HG02759 (cell line): ENCODE data around the gene ALPI.
"Not testable (repeated sequence)": the region's sequence is repeated elsewhere in the genome, so short reads cannot be mapped to it uniquely, and the experiment has no call there.

Experiments used
- ATAC-seq: cut with Tn5 transposase; IDR thresholded peaks from one replicate; pipeline ENCODE4 v1.9.1; 2021; ENCODE audit warnings: mild to moderate bottlenecking, moderate library complexity; ENCODE audit not compliant: unreplicated experiment

Gene ALPI

DNA sequence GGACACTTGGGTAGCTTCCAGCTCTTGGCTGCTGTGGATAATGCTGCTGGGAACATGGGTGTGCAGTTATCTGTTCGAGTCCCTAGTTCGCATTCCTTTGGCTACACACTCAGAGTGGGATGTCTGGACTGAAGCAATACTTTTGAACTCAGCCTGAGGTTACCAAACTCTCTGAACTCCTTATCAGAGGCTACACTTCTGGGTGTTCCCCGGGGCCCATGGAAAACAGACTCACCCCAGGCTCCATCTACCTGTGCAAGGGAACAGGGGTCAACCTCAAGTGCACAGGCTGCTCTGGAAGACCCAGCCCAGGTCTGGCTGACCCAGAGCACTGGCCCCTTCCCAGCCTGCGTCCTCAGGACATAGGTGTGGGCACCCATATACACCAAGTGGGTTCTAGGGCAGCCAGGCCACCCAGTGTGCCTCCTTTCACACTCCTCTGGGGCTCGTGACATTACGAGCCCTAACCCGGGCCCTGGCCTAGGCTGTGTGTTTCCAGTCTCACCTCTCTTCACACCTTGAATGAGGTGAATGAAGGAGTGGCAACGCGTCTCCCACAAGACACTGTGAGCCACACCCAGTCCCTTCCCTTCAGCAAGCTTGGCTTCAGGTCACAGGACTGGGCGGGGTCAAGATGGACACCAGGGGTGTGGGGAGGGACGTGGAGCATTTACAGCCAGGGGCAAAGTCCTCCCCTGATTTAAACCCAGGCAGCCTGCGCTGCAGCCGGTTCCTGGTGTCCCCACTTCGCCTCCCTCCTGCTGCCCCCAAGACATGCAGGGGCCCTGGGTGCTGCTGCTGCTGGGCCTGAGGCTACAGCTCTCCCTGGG, at the start of gene ALPI:
Gene ALPI (plus strand): TSS at position 728 of the 830 bp plus-strand sequence. CDS start 47 bp downstream, at position 775.
- no peak for ATAC-seq

DNA sequence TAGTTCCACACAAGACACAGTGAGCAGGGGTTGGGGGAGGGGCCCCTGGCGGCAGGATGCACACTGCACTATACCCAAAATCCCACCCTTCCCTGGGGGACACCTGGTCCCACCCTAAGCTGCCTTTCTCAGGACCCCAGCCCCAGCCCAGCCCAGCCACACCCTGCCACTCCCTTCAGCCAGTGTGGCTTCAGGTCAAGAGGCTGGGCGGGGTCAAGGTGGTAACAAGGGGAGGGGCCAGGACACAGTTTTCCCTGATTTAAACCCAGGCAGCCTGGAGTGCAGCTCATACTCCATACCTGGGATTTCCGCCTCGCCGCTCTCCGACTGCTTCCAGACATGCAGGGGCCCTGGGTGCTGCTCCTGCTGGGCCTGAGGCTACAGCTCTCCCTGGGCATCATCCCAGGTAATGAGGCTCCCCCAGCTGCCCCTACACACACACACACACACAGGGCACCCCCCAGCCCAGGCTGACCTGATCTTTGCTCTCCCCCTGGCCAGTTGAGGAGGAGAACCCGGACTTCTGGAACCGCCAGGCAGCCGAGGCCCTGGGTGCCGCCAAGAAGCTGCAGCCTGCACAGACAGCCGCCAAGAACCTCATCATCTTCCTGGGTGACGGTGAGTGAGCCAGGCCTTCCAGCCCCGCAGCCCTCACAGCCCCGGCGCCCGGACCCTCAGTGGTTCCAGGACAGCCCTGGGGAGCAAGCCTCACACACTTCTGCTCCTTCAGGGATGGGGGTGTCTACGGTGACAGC, 49.2 kb upstream of the ALPI start, which contains the start of gene ALPG:
Gene ALPG (plus strand): TSS at position 289 of the 755 bp plus-strand sequence. CDS start 51 bp downstream, at position 340.
- ATAC-seq: no peak

DNA sequence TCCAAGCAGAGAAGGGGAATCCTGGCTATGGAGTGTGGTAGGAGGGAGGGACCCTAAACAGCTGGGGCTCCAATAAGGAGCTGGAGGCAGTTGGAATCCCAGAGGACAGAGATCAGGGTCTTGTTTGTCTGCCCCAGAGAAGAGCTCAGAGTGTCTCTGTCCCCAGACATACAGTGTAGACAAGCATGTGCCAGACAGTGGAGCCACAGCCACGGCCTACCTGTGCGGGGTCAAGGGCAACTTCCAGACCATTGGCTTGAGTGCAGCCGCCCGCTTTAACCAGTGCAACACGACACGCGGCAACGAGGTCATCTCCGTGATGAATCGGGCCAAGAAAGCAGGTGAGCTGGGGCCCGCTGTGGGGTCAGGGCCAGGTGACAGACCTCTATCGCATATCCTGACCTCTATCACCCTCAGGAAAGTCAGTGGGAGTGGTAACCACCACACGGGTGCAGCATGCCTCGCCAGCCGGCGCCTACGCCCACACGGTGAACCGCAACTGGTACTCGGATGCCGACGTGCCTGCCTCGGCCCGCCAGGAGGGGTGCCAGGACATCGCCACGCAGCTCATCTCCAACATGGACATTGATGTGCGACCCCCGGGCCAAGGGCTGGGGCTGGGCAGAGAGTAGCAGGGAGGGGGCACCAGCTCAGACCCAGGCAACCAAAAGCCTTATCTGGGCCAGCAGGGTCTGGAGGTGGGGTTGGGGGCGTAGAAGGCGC, 48.4 kb upstream of the ALPI start:
- not testable (repeated sequence) for ATAC-seq

DNA sequence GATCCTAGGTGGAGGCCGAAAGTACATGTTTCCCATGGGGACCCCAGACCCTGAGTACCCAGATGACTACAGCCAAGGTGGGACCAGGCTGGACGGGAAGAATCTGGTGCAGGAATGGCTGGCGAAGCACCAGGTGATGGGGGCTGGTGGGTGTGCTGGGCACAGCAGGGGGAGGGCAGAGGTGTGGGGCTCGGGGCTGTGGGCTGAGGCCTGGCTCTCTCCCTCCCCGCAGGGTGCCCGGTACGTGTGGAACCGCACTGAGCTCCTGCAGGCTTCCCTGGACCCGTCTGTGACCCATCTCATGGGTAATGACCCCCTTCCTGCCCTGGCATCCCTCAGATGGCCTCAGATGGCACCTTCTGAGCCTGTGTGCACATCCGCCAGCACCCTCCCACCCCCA, 47.7 kb upstream of the ALPI start:
- ATAC-seq: not testable (repeated sequence)

DNA sequence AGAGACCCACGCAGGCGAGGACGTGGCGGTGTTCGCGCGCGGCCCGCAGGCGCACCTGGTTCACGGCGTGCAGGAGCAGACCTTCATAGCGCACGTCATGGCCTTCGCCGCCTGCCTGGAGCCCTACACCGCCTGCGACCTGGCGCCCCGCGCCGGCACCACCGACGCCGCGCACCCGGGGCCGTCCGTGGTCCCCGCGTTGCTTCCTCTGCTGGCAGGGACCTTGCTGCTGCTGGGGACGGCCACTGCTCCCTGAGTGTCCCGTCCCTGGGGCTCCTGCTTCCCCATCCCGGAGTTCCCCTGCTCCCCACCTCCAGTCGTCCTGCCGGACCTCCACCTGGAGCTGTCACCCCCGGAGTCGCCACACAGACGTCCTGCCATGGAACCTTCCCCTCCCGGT, 46.3 kb upstream of the ALPI start:
- not testable (repeated sequence) for ATAC-seq

DNA sequence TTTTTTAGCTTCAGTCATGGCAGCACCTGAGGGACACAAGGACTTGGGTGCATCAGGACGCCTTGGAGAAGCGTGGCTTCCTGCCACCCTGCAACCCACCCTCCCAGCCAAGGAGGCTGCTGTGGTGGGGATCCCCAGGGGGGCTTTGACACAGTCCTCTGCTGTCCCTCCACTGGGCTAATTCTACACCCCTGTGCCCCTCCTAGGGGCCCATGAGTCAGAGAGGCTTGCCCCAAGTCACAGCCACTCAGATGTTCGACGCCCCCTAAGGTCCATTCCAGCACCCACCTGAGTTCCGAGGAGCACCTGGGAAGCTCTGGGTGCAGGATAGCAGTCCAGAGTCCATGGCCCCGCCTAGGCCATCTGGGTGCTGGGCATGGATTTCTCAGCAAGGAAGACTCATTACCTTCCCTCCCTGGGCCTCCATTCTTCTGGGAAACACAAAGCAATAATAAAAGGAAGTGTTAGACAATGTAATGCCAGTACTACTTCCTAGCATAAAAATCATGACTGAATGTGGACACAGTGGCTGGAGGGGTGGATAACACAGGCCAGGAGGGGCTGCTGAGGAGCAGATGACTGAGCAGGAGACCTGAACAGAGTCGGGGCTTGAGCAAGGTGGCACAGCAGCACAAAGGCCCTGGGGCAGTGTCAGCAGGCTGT, 45.6 kb upstream of the ALPI start:
- no peak for ATAC-seq

DNA sequence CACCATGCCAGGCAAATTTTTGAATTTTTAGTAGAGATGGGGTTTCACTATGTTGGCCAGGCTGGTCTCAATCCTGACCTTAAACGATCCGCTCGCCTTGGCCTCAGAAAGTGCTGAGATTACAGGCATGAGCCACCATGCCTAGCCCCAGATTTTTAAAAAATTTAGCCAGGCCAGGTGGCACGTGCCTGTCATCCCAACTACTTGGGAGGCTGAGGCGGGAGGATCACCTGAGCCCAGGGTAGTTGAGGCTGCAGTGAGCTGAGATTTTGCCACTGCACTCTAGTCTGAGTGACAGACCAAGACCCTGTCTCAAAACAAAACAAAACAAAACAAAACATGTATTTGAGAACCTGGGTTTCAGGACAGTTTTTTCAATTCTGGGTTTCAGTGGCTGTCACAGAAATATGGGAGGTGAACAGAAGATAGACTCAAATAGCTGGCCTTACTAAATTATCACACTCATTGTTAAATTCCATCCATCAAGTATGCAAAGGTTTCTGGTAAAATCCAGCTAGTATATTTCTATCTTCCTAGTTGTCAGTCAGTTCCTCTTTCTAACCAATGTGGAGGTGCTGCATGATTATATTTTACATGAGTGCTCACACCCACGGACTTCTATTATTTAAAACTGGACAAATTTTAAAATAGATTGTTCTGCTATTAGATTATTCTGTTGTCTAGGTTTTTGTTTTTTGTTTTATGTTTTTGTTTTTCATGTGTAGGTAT, 43.9 kb upstream of the ALPI start:
- ATAC-seq: no peak

DNA sequence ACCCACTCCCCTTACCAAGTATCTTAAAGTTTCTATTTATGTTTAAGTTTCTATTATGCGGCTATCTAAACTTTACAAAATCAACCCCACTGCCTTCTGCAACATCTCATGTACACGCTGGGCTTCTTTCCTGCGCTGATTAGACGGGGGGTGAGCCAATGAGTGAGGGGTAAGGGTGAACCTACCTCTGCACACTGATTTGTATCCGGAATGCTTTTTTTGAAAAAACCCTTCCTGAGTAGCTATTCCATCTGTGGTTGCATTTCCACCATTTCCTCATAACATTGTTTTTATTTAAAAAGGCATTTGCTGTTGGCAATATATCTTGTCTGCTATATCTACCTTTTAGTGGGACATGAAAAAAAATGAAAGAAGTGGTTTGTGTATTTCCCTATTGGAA, 43.0 kb upstream of the ALPI start:
- ATAC-seq: no peak

DNA sequence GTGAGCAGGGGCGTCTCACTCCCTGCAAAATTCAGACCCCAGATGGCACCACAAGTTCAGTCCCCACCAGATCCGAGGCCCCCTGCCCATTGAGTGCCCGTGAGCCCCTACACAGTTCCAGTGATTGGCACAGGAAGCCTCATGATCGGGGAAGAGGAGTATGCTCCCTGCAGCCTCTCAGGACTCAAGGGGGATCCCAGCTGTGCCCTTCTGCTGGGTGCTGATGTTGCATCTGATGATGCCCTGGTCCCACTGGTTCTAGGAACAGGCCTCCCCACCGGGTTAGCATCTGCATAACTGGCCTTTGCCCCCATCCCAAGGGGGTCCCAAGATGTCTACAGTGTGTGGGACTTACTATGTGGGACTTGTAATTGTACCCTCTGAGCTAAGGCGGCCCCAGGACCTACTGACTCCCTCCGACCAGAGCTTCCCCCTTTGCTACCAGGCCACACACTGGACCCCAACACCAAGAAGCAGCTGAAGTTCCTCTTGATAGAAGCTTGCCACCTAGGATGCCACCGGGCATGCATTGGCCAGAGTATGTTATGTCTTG, 40.7 kb upstream of the ALPI start:
- ATAC-seq: no peak

DNA sequence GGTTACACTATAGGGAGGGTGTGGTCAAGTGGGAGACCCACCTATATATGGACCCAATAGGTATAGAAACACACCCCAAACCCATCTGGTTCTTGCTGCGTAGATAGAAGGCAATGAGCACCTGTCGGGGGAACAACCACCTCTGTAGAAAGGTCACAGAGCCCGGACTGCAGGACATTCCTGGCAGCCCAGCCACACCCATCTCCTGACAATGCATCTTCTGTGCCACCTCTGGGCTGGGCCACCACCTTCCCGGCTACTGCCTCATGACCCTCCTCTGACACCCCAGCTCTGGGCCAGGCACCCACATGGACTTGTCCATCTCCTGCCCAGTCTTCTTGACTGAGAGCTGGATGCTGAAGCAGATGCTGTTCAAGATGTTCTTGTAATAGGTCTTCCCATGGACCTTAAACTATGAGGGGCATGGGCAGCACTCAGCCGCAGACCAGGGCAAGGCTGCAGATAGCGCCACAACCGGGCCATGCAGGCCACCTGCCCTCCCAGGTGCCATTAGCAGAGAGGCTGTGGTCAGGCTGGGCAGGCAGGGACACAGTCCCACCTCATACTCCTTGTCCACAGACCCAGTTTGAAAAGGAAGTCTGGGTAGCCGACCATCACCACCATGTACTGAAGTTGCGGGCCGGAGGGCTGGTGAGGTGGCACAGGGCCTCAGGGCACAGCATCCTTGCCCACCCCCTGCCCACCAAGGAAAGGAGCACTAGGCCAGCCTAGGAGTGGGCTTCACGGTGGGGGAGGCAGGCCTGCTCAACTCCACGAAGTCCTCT, 40.0 kb upstream of the ALPI start:
- no peak for ATAC-seq

DNA sequence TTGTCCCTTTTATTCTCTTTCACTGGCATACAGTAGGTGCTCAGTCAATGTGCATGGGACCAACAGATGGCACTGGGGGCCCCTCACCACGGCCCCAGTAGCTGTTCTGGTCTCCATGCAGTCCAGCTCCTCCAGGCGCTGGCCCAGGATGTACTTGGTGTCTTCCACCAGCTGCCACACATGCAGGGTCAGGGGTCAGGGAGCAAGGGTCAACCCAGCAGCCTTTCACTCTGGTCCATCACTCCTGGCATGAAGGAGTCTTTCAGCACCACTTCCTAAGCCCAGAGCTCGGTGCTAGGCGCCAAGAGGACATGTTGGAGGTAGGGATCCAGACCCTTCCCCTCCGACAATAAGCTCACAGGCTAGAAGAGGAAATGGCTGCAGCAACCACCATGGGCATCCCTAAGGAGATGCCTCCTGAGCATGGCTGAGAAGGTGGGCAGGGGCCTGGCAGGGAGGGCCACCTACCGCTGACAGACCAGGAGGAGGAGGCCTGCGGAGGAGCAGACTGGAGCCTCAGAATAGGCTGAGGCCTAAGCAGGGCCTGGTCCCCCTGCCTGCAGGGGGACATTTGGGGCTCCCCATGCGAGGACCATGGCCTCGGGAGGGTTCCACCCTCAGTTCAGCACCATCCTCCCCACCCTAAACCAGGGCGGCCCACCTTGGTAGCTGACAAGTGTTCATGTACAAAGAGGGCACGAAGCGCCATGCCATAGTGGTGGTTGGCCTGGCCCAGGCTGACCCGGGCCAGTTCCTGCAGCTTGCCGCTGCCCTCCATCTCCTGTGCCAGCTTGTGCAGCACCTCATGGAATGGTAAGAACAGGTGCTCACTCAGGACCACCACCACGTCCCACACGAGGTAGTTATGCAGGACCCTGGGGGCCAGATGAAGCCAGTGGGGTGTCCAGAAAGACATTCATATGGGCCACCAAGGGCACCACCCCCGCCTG, 39.2 kb upstream of the ALPI start:
- no peak for ATAC-seq

DNA sequence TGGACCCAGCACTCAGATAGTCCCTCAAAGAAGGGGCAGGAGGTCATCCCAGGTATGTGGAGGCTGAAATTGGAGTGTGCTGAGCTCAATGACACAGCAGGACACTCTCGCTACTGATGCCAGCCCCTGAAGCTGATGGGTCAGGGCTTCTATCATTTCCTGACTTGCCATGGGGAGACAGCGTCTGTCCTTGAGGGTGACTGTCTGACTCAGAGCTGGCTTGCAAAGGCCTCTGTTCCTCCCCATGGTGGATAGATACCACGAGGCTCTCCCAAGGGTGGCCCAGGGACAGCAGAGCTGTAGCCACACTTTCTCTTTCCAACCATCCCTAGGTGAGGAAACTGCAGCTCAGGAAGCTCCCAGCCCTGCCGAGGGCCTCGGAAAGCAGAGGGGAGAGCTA, 38.5 kb upstream of the ALPI start:
- no peak for ATAC-seq

DNA sequence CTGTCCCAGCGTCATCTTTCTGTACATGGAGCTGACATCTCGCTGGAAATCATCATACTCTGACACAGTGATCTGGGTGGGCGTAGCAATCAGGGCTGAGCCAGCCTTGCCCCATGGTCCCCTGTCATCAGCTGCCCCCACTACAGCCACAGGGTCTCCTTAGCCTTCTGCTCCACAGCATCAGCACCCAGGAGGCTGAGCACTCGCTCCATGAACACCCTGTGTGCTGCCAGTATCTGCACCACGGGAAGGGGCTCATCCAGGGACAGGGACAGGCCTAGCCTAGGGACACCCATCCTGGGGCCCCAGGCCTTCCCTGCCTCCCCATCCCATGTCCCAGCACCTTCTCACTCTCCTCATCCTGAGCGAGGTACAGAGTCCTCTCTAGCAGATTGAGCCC, 37.9 kb upstream of the ALPI start:
- ATAC-seq: no peak

DNA sequence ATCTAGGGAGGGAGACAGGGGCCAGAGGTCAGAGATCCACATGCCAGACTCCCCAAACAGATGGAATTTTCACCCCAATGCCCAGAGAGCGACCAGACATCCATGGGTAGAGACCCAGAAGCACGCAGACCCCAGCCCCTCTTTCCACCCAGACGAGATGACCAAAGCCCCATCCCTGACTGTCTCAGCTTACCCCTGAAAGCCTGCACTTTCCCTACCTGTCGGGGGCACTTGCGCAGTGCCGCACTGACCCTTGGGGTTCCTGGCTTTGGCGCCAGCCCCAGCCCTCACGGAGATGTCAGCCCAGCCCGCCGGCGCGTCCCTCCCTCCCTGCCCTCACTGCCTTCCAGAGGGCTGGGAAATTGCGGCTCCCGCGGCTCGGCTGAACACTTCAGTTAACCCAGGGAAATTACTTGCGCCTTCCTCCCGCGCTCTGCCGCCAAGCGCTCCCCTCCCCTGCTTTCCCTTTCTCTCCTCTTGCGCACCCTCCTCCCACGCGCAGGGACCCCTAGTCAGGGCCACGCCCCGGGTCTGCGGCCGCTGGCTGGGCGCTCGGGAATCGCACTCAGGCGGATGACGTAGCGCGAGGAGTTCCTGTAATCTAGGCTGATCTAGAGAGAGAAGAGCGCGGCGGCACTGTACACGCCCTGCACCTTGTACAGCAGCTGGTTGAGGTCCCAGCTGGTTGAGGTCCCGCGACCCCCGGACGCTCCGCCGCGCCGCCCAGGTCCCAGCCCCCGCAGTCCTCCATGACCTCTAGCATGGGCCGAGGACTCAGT, 37.3 kb upstream of the ALPI start:
- ATAC-seq: no peak

DNA sequence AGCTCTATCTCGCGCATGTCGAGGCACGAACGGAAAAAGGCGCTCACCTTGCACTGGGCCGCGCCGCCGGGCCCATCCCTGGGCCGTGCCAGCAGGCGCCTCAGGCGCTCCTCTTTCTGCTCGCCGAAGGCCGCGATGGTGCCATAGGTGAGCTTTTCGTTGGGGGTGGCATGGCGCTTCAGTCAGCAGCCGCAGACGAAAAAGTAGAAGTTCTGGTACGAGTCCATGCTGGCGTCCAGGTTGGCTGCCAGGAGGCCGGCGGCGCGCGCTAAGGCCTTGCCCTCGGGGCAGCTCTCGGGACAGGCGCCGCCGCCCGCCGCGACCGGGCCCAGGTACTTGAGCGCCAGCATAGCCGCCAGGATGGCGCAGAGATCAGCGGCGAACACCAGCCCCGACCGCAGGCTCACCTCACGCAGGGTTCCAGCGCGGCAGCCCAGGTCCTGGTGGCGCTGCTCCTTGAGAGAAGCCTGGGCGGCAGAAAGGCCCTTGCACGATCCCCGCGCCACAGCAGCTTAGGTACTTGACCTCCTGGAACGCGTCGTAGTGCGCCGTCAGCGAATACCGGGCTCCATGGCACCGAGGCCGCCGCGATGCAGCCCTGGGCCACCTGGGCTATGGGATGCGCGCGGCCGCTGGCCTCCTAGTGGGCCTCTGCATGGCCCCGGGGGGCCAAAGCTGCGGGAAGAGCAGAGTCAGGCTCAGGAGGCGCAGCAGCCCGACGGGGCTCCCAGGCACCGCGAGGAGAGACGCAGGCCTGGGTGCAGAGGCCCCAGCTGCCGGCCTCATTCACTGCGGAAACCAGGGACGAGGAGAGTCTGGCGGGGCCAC, 36.5 kb upstream of the ALPI start:
- no peak for ATAC-seq

DNA sequence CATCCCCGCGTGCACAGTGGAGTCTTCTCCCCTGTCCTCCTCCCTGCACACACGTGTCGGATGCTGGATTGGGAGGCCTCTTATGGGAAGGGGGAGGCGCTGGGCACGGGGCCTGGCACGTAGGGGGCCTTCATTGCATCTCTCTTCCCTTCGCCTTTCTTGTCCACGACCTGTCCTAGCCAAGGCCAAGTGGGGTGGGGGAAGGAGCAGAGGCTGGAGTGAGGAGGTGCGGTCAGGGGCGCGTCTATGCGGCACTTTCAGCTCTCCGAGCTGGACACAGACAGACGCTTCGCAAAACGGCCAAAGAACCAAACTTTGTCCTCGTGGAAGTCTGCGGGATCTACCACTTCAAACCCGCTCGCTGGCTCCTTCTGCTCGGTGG, 35.9 kb upstream of the ALPI start:
- no peak for ATAC-seq
